HCT116 (cell line): Measurements from ENCODE around the gene ATP8A2. TPM values are rescaled to one million over a fixed set of nuclear protein-coding genes. Genes with fewer than 3 reads are reported as not detected.
"Not testable (repeated sequence)": the region's sequence is repeated elsewhere in the genome, so short reads cannot be mapped to it uniquely, and the experiment has no call there.

Experiments
- ATAC-seq: fragments of 200-7000 bp; cut with Tn5 transposase; 2 replicates; pipeline ENCODE4 v1.9.1; 2020; ENCODE audit warnings: mild to moderate bottlenecking, moderate library complexity
- BruUV-seq: library from RNA; stranded (reverse); fragments of 400-500 nt; replicated peaks from 2 replicates; lab custom pipeline; 2021; lab: Mats Ljungman, UMichigan
- CTCF ChIA-PET: fragments of 300-600 bp; sonication (Branson Sonifier 250); formaldehyde crosslinking; loops from one replicate; lab custom pipeline; 2021; ENCODE audit warnings: antibody characterized with exemption; lab: Charles Lee
- POLR2A ChIA-PET: fragments of 300-600, 350-600 bp; sonication (Branson Sonifier 250); formaldehyde crosslinking; loops from one replicate; lab custom pipeline; 2021; ENCODE audit warnings: antibody characterized with exemption; lab: Charles Lee
- RAD21 ChIA-PET, 2 experiments: fragments of 300-600 bp; sonication (Branson Sonifier 250); formaldehyde crosslinking; loops; one replicate each; lab custom pipeline; 2023; ENCODE audit warnings: low total read pairs in 2 of 2; ENCODE audit not compliant: uncharacterized antibody in 2 of 2, unreplicated experiment in 2 of 2, low non-redundant PET in 1 of 2; lab: Charles Lee
- DNase-seq: peaks from one replicate; pipeline ENCODE4 v3.0.0-alpha.2; 2010; ENCODE audit warnings: low read depth, low spot score
- H2AFZ ChIP-seq: fragments of 200-600 bp; shearing (Covaris generic), sonication (generic); 2 replicates; pipeline ENCODE4 v1.6.1; 2017; ENCODE audit warnings: low read depth, mixed run types, mixed read lengths, antibody characterized with exemption, low read length; ENCODE audit not compliant: poor library complexity, severe bottlenecking
- H3K27ac ChIP-seq: 2 replicates; pipeline ENCODE4 v1.5.1; 2012; ENCODE audit warnings: low read depth, low read length
- H3K27me3 ChIP-seq: fragments of 200-600 bp; sonication (generic); 2 replicates; pipeline ENCODE4 v1.6.1; 2016; ENCODE audit warnings: mixed run types, low read length, mixed read lengths; ENCODE audit not compliant: insufficient read depth
- H3K36me3 ChIP-seq, 2 experiments: fragments of 200-500 bp in 1 of 2; fragments of 200-600 bp in 1 of 2; sonication (Bioruptor generic) in 1 of 2; sonication (generic) in 1 of 2; 2 replicates each; pipeline versions ENCODE4 v1.5.1 to v1.6.1; 2014 to 2016; ENCODE audit warnings: low read length in 2 of 2, inconsistent platforms in 1 of 2, mixed read lengths in 1 of 2, mixed run types in 1 of 2; ENCODE audit not compliant: insufficient read depth in 2 of 2, control insufficient read depth in 1 of 2
- H3K4me1 ChIP-seq, 2 experiments: fragments of 200-600 bp in 1 of 2; sonication (generic) in 1 of 2; 2 replicates each; pipeline versions ENCODE4 v1.5.1 to v1.6.1; 2012 to 2017; ENCODE audit warnings: low read length in 2 of 2, inconsistent platforms in 1 of 2, mild to moderate bottlenecking in 1 of 2, mixed read lengths in 1 of 2, mixed run types in 1 of 2, moderate library complexity in 1 of 2; ENCODE audit not compliant: insufficient read depth in 2 of 2, control insufficient read depth in 1 of 2
- H3K4me2 ChIP-seq: fragments of 200-600 bp; sonication (generic); 2 replicates; pipeline ENCODE4 v1.6.1; 2017; ENCODE audit warnings: mixed run types, low read length, mixed read lengths
- H3K4me3 ChIP-seq, 2 experiments: fragments of 200-600 bp in 1 of 2; sonication (generic) in 1 of 2; replicated peaks in 1 of 2; 2 replicates each; pipeline ENCODE4 v1.5.1; 2011 to 2016; ENCODE audit warnings: low read length in 2 of 2, control low read depth in 1 of 2, low read depth in 1 of 2, mild to moderate bottlenecking in 1 of 2, mixed read lengths in 1 of 2, mixed run types in 1 of 2
- H3K79me2 ChIP-seq: fragments of 200-600 bp; sonication (generic); 2 replicates; pipeline ENCODE4 v1.6.1; 2017; ENCODE audit warnings: mild to moderate bottlenecking, mixed run types, low read length, moderate library complexity, mixed read lengths; ENCODE audit not compliant: insufficient read depth
- H3K9ac ChIP-seq: fragments of 200-600 bp; sonication (generic); 2 replicates; pipeline ENCODE4 v1.6.1; 2016; ENCODE audit warnings: low read length, mixed read lengths
- H3K9me2 ChIP-seq: fragments of 200-600 bp; sonication (generic), shearing (Covaris generic); 2 replicates; pipeline ENCODE4 v1.6.1; 2017; ENCODE audit warnings: mixed run types, mild to moderate bottlenecking, moderate library complexity; ENCODE audit not compliant: insufficient read depth
- H3K9me3 ChIP-seq, 2 experiments: fragments of 200-500 bp in 1 of 2; fragments of 200-600 bp in 1 of 2; sonication (Bioruptor generic) in 1 of 2; sonication (generic) in 1 of 2; 2 replicates each; pipeline ENCODE4 v1.6.1; 2014 to 2017; ENCODE audit warnings: low read length in 2 of 2, mixed read lengths in 2 of 2, inconsistent platforms in 1 of 2, low read depth in 1 of 2, mild to moderate bottlenecking in 1 of 2, mixed run types in 1 of 2, moderate library complexity in 1 of 2; ENCODE audit not compliant: control insufficient read depth in 1 of 2, insufficient read depth in 1 of 2
- H4K20me1 ChIP-seq: fragments of 200-600 bp; sonication (generic), shearing (Covaris generic); 2 replicates; pipeline ENCODE4 v1.6.1; 2017; ENCODE audit warnings: mixed run types, mild to moderate bottlenecking, moderate library complexity; ENCODE audit not compliant: insufficient read depth
- CBX3 ChIP-seq: IDR thresholded peaks from 2 replicates; pipeline ENCODE4 v1.6.1; 2012; ENCODE audit warnings: low read depth
- ELF1 ChIP-seq: IDR thresholded peaks from 2 replicates; pipeline ENCODE4 v1.6.1; 2012; ENCODE audit warnings: low read depth, borderline replicate concordance
- FOSL1 ChIP-seq: IDR thresholded peaks from 2 replicates; pipeline ENCODE4 v1.6.1; 2012; ENCODE audit warnings: low read depth
- JUND ChIP-seq: IDR thresholded peaks from 2 replicates; pipeline ENCODE4 v1.6.1; 2012
- POLR2A ChIP-seq: IDR thresholded peaks from 2 replicates; pipeline ENCODE4 v1.7.0; 2011; ENCODE audit warnings: borderline replicate concordance; ENCODE audit not compliant: insufficient read depth, insufficient read length; ENCODE audit errors: extremely low read depth
- RAD21 ChIP-seq: IDR thresholded peaks from 2 replicates; pipeline ENCODE4 v1.6.1; 2012; ENCODE audit warnings: low read depth, mild to moderate bottlenecking
- SP1 ChIP-seq: IDR thresholded peaks from 2 replicates; pipeline ENCODE4 v1.6.1; 2012; ENCODE audit warnings: low read depth
- SRF ChIP-seq: IDR thresholded peaks from 2 replicates; pipeline ENCODE4 v1.6.1; 2012; ENCODE audit warnings: low read depth
- ZNF274 ChIP-seq: fragments of 200-500 bp; sonication (Bioruptor generic); IDR thresholded peaks from 2 replicates; pipeline ENCODE4 v1.6.1; 2014; ENCODE audit warnings: mild to moderate bottlenecking, low read depth, low read length, inconsistent platforms
- intact Hi-C: fragments of 100-400 bp; cut with micrococcal nuclease; formaldehyde crosslinking; loops from 2 replicates; pipeline ENCODE4 v1.10.0; 2022
- total RNA-seq: library from RNA; stranded (reverse); gene quantifications from one replicate; pipeline ENCODE4 v1.2.1, GENCODE V29; 2021; ENCODE audit not compliant: unreplicated experiment
- TF ChIP-seq, protein P1 (sequence below): IDR thresholded peaks from 2 replicates; pipeline ENCODE4 v1.6.1; 2012; ENCODE audit warnings: low read depth
- TF ChIP-seq, protein P2 (sequence below): IDR thresholded peaks from 2 replicates; pipeline ENCODE4 v1.6.1; 2012
- TF ChIP-seq, protein P3 (sequence below): IDR thresholded peaks from 2 replicates; pipeline ENCODE4 v1.6.1; 2012

Gene ATP8A2
- total RNA-seq, 1 experiment from 2014 or later, result not detected

DNA sequence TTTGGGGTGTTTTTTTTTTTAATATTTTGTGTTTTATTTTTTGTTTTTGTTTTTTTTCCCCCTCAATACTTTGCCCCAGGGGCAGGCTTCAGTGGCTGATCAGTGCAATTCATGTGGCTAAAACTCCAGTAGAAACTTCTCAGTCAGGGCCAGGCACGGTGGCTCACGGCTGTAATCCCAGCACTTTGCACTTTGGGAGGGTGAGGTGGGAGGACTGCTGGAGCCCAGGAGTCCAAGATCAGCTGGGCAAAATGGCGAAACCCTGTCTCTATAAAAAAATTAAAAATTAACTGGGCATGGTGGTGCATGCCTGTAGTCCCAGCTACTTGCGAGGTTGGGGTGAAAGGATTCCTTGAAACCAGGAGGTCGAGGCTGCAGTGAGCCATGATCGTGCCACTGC lies 17.4 kb upstream of the ATP8A2 start:
- Histone ChIP-seq H3K9me2 (no peaks in the 10 kb centered on the region), H3K4me1 (no peaks in the 10 kb centered on the region), H3K27ac (no peak overlapping the region), H3K36me3 (no peaks in the 10 kb centered on the region), H3K4me2 (no peak overlapping the region), H2AFZ (no peak overlapping the region), H3K9ac (no peak overlapping the region), H3K4me3 (no peak overlapping the region), H3K9me3 (no peaks in the 10 kb centered on the region), H3K27me3 (0 out of 2 replicates have a peak, but pooled peaks cover 4% of the 10 kb centered on the region), H3K79me2 (no peaks in the 10 kb centered on the region), H4K20me1 (no peaks in the 10 kb centered on the region)
- no peak for DNase-seq
- RAD21 ChIA-PET, result no interaction called here
- BruUV-seq, result no TSS peak
- CTCF ChIA-PET, result no interaction called here
- TF ChIP-seq ELF1, result no peak
- POLR2A ChIA-PET, result no interaction called here
- intact Hi-C loops, result no loop called here
- ATAC-seq, result no peak

DNA sequence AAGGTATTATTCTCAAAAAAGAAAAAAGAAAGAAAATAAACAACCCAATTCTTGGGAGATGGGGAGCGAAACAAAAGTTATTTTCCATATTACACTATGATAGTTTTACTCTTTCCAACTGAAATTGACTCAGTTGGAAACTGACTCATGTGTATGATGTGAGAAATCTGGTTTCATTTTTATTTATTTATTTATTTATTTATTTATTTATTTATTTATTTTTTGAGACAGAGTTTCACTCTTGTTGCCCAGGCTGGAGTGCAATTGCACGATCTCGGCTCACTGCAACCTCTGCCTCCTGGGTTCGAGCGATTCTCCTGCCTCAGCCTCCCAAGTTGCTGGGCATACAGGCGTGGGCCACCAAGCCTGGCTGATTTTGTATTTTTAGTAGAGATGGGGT lies 11.3 kb upstream of the ATP8A2 start:
- H3K9me3 ChIP-seq, intact Hi-C loops, H3K27ac ChIP-seq, H4K20me1 ChIP-seq, H3K9me2 ChIP-seq, RAD21 ChIA-PET, DNase-seq, H3K79me2 ChIP-seq, BruUV-seq, POLR2A ChIA-PET, H3K36me3 ChIP-seq, H3K4me2 ChIP-seq, CTCF ChIA-PET, H2AFZ ChIP-seq, ATAC-seq, H3K27me3 ChIP-seq, H3K9ac ChIP-seq, H3K4me1 ChIP-seq, H3K4me3 ChIP-seq: not testable (repeated sequence)

DNA sequence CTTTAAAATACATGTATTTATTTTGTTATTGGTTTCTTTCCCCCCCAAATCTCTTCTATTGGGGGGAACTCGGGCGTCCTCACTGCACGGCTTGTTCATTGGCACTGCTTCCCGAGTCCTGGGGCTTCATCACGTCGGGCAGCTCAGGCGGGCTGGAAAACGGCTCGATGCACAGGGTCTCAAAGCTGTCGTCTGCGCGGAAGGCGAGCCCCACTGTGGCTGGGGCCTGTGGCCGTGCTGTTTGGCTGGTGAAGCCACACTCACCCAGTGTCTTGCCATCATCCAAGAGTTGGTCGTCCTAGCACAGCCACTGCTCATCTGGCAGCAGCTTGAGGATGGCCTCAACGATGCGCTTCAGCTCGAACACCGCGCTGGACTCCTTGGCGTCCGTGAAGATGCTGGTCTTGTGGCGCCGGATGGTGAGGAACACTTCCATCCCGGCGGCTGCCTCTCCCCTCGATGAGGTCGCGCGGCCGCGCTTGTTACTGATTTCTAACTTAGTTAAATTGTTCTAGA lies 6.0 kb upstream of the ATP8A2 start:
- no peak overlapping the region for H3K4me3 ChIP-seq
- POLR2A ChIA-PET, result no interaction called here
- BruUV-seq, result no TSS peak
- no peaks in the 10 kb centered on the region for H3K36me3 ChIP-seq
- RAD21 ChIA-PET, result no interaction called here
- no peak overlapping the region for H2AFZ ChIP-seq
- no peak for ATAC-seq
- H3K27me3 ChIP-seq, result 0 out of 2 replicates have a peak, but pooled peaks cover 4% of the 10 kb centered on the region
- H3K9me3 ChIP-seq, result no peaks in the 10 kb centered on the region
- H4K20me1 ChIP-seq, result no peaks in the 10 kb centered on the region
- no peaks in the 10 kb centered on the region for H3K4me1 ChIP-seq
- DNase-seq, result no peak
- no peaks in the 10 kb centered on the region for H3K9me2 ChIP-seq
- H3K9ac ChIP-seq, result no peak overlapping the region
- H3K4me2 ChIP-seq, result no peak overlapping the region
- intact Hi-C loops, result no loop called here
- CTCF ChIA-PET, result interaction anchor here (1.3 kb wide), 1 partner anchor 10 kb away, joined by 5 read pairs; no protein-coding TSS in a partner anchor
- H3K79me2 ChIP-seq, result no peaks in the 10 kb centered on the region
- no peak overlapping the region for H3K27ac ChIP-seq
- no peak for TF ChIP-seq POLR2A
- no peak for TF ChIP-seq JUND
- no peak for TF ChIP-seq ZNF274
- TF ChIP-seq FOSL1, result no peak
- no peak for TF ChIP-seq SP1
- TF ChIP-seq RAD21, result no peak
- TF ChIP-seq, protein P1, sequence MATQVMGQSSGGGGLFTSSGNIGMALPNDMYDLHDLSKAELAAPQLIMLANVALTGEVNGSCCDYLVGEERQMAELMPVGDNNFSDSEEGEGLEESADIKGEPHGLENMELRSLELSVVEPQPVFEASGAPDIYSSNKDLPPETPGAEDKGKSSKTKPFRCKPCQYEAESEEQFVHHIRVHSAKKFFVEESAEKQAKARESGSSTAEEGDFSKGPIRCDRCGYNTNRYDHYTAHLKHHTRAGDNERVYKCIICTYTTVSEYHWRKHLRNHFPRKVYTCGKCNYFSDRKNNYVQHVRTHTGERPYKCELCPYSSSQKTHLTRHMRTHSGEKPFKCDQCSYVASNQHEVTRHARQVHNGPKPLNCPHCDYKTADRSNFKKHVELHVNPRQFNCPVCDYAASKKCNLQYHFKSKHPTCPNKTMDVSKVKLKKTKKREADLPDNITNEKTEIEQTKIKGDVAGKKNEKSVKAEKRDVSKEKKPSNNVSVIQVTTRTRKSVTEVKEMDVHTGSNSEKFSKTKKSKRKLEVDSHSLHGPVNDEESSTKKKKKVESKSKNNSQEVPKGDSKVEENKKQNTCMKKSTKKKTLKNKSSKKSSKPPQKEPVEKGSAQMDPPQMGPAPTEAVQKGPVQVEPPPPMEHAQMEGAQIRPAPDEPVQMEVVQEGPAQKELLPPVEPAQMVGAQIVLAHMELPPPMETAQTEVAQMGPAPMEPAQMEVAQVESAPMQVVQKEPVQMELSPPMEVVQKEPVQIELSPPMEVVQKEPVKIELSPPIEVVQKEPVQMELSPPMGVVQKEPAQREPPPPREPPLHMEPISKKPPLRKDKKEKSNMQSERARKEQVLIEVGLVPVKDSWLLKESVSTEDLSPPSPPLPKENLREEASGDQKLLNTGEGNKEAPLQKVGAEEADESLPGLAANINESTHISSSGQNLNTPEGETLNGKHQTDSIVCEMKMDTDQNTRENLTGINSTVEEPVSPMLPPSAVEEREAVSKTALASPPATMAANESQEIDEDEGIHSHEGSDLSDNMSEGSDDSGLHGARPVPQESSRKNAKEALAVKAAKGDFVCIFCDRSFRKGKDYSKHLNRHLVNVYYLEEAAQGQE, result no peak
- TF ChIP-seq, protein P2, sequence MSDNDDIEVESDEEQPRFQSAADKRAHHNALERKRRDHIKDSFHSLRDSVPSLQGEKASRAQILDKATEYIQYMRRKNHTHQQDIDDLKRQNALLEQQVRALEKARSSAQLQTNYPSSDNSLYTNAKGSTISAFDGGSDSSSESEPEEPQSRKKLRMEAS, result no peak
- TF ChIP-seq, protein P3, sequence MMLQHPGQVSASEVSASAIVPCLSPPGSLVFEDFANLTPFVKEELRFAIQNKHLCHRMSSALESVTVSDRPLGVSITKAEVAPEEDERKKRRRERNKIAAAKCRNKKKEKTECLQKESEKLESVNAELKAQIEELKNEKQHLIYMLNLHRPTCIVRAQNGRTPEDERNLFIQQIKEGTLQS, result no peak
- no peak for TF ChIP-seq SRF
- no peak for TF ChIP-seq CBX3
